Mesendoderm (in vitro differentiated cells): ENCODE data around the gene ADAM33.

Experiments
- DNase-seq: peaks from one replicate; pipeline ENCODE4 v3.0.0; 2013
- H2AK5ac ChIP-seq: 2 replicates; pipeline ENCODE4 v1.6.1; 2013; ENCODE audit warnings: low read length, inconsistent platforms
- H2BK120ac ChIP-seq: 2 replicates; pipeline ENCODE4 v1.6.1; 2013; ENCODE audit warnings: low read depth, mild to moderate bottlenecking, low read length, moderate library complexity, mixed read lengths
- H2BK15ac ChIP-seq: replicated peaks from 2 replicates; pipeline ENCODE4 v1.6.1; 2013; ENCODE audit warnings: low read depth, mild to moderate bottlenecking, moderate library complexity
- H2BK5ac ChIP-seq: 2 replicates; pipeline ENCODE4 v1.6.1; 2013; ENCODE audit warnings: low read length, inconsistent platforms
- H3K18ac ChIP-seq: 2 replicates; pipeline ENCODE4 v1.6.1; 2013; ENCODE audit warnings: mild to moderate bottlenecking, low read length, mixed read lengths
- H3K23ac ChIP-seq: one replicate; pipeline ENCODE4 v1.6.1; 2013; ENCODE audit warnings: low read length
- H3K27ac ChIP-seq: 2 replicates; pipeline ENCODE4 v1.5.1; 2013; ENCODE audit warnings: low read depth, mild to moderate bottlenecking, inconsistent platforms, low read length, moderate library complexity
- H3K27me3 ChIP-seq: 2 replicates; pipeline ENCODE4 v1.6.1; 2013; ENCODE audit warnings: low read length, control low read depth, mild to moderate bottlenecking, inconsistent platforms; ENCODE audit not compliant: insufficient read depth, poor library complexity
- H3K36me3 ChIP-seq: 2 replicates; pipeline ENCODE4 v1.6.1; 2013; ENCODE audit warnings: low read length, inconsistent platforms; ENCODE audit not compliant: control insufficient read depth, insufficient read depth
- H3K4ac ChIP-seq: one replicate; pipeline ENCODE4 v1.6.1; 2013; ENCODE audit warnings: low read depth, mild to moderate bottlenecking, low read length, moderate library complexity
- H3K4me1 ChIP-seq: 2 replicates; pipeline ENCODE4 v1.6.1; 2013; ENCODE audit warnings: low read depth, low read length, inconsistent platforms; ENCODE audit not compliant: control insufficient read depth
- H3K4me2 ChIP-seq: 2 replicates; pipeline ENCODE4 v1.6.1; 2013; ENCODE audit warnings: low read length
- H3K4me3 ChIP-seq: 2 replicates; pipeline ENCODE4 v1.5.1; 2013; ENCODE audit warnings: mild to moderate bottlenecking, low read length
- H3K56ac ChIP-seq: one replicate; pipeline ENCODE4 v1.6.1; 2013; ENCODE audit warnings: low read length
- H3K79me1 ChIP-seq: 2 replicates; pipeline ENCODE4 v1.6.1; 2013; ENCODE audit warnings: low read length, inconsistent platforms
- H3K79me2 ChIP-seq: 2 replicates; pipeline ENCODE4 v1.6.1; 2013; ENCODE audit warnings: mild to moderate bottlenecking, low read length; ENCODE audit not compliant: control insufficient read depth, insufficient read depth
- H3K9ac ChIP-seq: 2 replicates; pipeline ENCODE4 v1.6.1; 2013; ENCODE audit warnings: low read length, inconsistent platforms
- H4K5ac ChIP-seq: one replicate; pipeline ENCODE4 v1.6.1; 2013; ENCODE audit warnings: low read length
- H4K8ac ChIP-seq: one replicate; pipeline ENCODE4 v1.6.1; 2013; ENCODE audit warnings: low read depth, mild to moderate bottlenecking, control low read depth, low read length, moderate library complexity
- WGBS: extraction: QIAGEN DNeasy Blood & Tissue Kit; methylation state at CpG from one replicate; pipeline ENCODE4 v1.1.7; 2013; ENCODE audit warnings: low lambda C conversion rate, missing lambda C conversion rate; ENCODE audit not compliant: insufficient coverage; ENCODE audit errors: extremely low coverage; 5-methylcytosine and 5-hydroxymethylcytosine counted together

The ADAM33 gene

GRCh38 chr20:3689978-3690377 is 8.2 kb upstream of the ADAM33 start:
- Histone ChIP-seq H3K79me2 (no peaks in the 10 kb centered on the region), H2AK5ac (no peak overlapping the region), H3K4me1 (no peaks in the 10 kb centered on the region), H3K9ac (no peak overlapping the region), H3K18ac (no peak overlapping the region), H4K8ac (no peak overlapping the region), H2BK120ac (no peak overlapping the region), H2BK15ac (no peak overlapping the region), H3K4me3 (no peak overlapping the region), H3K79me1 (no peaks in the 10 kb centered on the region), H3K4ac (no peak overlapping the region), H3K23ac (no peak overlapping the region), H3K36me3 (no peaks in the 10 kb centered on the region), H3K56ac (no peak overlapping the region), H4K5ac (no peak overlapping the region), H3K27me3 (no peaks in the 10 kb centered on the region), H3K4me2 (no peak overlapping the region), H3K27ac (no peak overlapping the region), H2BK5ac (no peak overlapping the region)
- no CpG with 5 or more reads among the region's 11 CpGs for WGBS
- no peak for DNase-seq

- Histone ChIP-seq H3K36me3 (no peaks in the 10 kb centered on the region), H3K27ac (no peak overlapping the region), H3K4me2 (no peak overlapping the region), H3K27me3 (no peaks in the 10 kb centered on the region), H4K8ac (no peak overlapping the region), H2BK5ac (no peak overlapping the region), H3K4me3 (no peak overlapping the region), H3K4me1 (no peaks in the 10 kb centered on the region), H3K23ac (no peak overlapping the region), H4K5ac (no peak overlapping the region), H3K9ac (no peak overlapping the region), H3K4ac (no peak overlapping the region), H3K79me1 (no peaks in the 10 kb centered on the region), H2AK5ac (no peak overlapping the region), H2BK15ac (no peak overlapping the region), H3K56ac (no peak overlapping the region), H3K18ac (no peak overlapping the region), H2BK120ac (no peak overlapping the region), H3K79me2 (no peaks in the 10 kb centered on the region)
- DNase-seq: peak; percentile 74
- no CpG with 5 or more reads among the region's 2 CpGs for WGBS
These were observed 5.8 kb upstream of the ADAM33 start for GRCh38 chr20:3687655-3688054.

GRCh38 chr20:3686867-3687321 is 5.1 kb upstream of the ADAM33 start:
- Histone ChIP-seq H2AK5ac (no peak overlapping the region), H3K36me3 (no peaks in the 10 kb centered on the region), H3K56ac (no peak overlapping the region), H3K18ac (no peak overlapping the region), H2BK120ac (no peak overlapping the region), H3K27me3 (no peaks in the 10 kb centered on the region), H3K4ac (no peak overlapping the region), H3K79me1 (no peaks in the 10 kb centered on the region), H2BK15ac (no peak overlapping the region), H3K9ac (no peak overlapping the region), H3K4me3 (no peak overlapping the region), H3K4me2 (no peak overlapping the region), H4K8ac (no peak overlapping the region), H4K5ac (no peak overlapping the region), H3K23ac (no peak overlapping the region), H3K4me1 (no peaks in the 10 kb centered on the region), H3K27ac (no peak overlapping the region), H3K79me2 (no peaks in the 10 kb centered on the region), H2BK5ac (no peak overlapping the region)
- no CpG with 5 or more reads among the region's 9 CpGs for WGBS
- no peak for DNase-seq

GRCh38 chr20:3686421-3686820 is 4.6 kb upstream of the ADAM33 start:
- Histone ChIP-seq H3K4ac (no peak overlapping the region), H3K27ac (no peak overlapping the region), H2BK120ac (no peak overlapping the region), H3K4me3 (no peak overlapping the region), H3K36me3 (no peaks in the 10 kb centered on the region), H3K79me1 (no peaks in the 10 kb centered on the region), H3K56ac (no peak overlapping the region), H3K18ac (no peak overlapping the region), H4K5ac (no peak overlapping the region), H2AK5ac (no peak overlapping the region), H3K4me2 (no peak overlapping the region), H3K79me2 (no peaks in the 10 kb centered on the region), H4K8ac (no peak overlapping the region), H3K9ac (no peak overlapping the region), H3K23ac (no peak overlapping the region), H3K27me3 (no peaks in the 10 kb centered on the region), H2BK5ac (no peak overlapping the region), H2BK15ac (no peak overlapping the region), H3K4me1 (no peaks in the 10 kb centered on the region)
- no CpG with 5 or more reads among the region's 7 CpGs for WGBS
- no peak for DNase-seq

GRCh38 chr20:3685341-3685740 is 3.5 kb upstream of the ADAM33 start:
- Histone ChIP-seq H3K4me2 (no peak overlapping the region), H3K79me2 (no peaks in the 10 kb centered on the region), H3K4me1 (no peaks in the 10 kb centered on the region), H2BK15ac (no peak overlapping the region), H2BK120ac (no peak overlapping the region), H3K27ac (no peak overlapping the region), H3K56ac (no peak overlapping the region), H4K8ac (no peak overlapping the region), H4K5ac (no peak overlapping the region), H3K4me3 (no peak overlapping the region), H3K23ac (no peak overlapping the region), H2AK5ac (no peak overlapping the region), H3K79me1 (no peaks in the 10 kb centered on the region), H3K18ac (no peak overlapping the region), H3K4ac (no peak overlapping the region), H2BK5ac (no peak overlapping the region), H3K9ac (no peak overlapping the region), H3K36me3 (no peaks in the 10 kb centered on the region), H3K27me3 (no peaks in the 10 kb centered on the region)
- no CpG with 5 or more reads among the region's 7 CpGs for WGBS
- no peak for DNase-seq

- Histone ChIP-seq H3K27me3 (no peaks in the 10 kb centered on the region), H3K4me3 (peak overlapping the region; percentile 32)
These were observed 369 bp downstream of the ADAM33 start for GRCh38 chr20:3681352-3681930.

More at GRCh38 chr20:3681352-3681930, 369 bp downstream of the ADAM33 start:
- H3K18ac ChIP-seq: no peak overlapping the region
- no peak overlapping the region for H4K5ac ChIP-seq
- H3K4ac ChIP-seq: no peak overlapping the region
- no peak overlapping the region for H2BK15ac ChIP-seq
- no peak overlapping the region for H2BK120ac ChIP-seq
- no peak for DNase-seq
- H3K27ac ChIP-seq: no peak overlapping the region
- H3K4me2 ChIP-seq: peak overlapping the region; percentile 74
- H3K9ac ChIP-seq: peak overlapping the region; percentile 66
- H3K36me3 ChIP-seq: no peaks in the 10 kb centered on the region
- H3K4me1 ChIP-seq: no peaks in the 10 kb centered on the region
- H2AK5ac ChIP-seq: no peak overlapping the region
- H4K8ac ChIP-seq: no peak overlapping the region
- H3K56ac ChIP-seq: peak overlapping the region; percentile 79
- H2BK5ac ChIP-seq: no peak overlapping the region
- no peaks in the 10 kb centered on the region for H3K79me1 ChIP-seq
- H3K79me2 ChIP-seq: no peaks in the 10 kb centered on the region
- H3K23ac ChIP-seq: no peak overlapping the region
- WGBS: no CpG with 5 or more reads among the region's 32 CpGs
